T-helper 1 cell treated with Interleukin-12 subunit alpha and Interleukin-12 subunit beta and Interleukin-4 antibody, amounts not matched to agents 30 μg/mL and 1 μg/mL, for 36 hours (primary cell): ENCODE data around the gene TRIM51.
"Not testable (repeated sequence)": the region's sequence is repeated elsewhere in the genome, so short reads cannot be mapped to it uniquely, and the experiment has no call there.

Source experiments
- H3K27ac Mint-ChIP-seq: one replicate; pipeline ENCODE4 v1.8.0; 2021; ENCODE audit warnings: mild to moderate bottlenecking, mixed read lengths
- H3K27me3 Mint-ChIP-seq: one replicate; pipeline ENCODE4 v1.8.0; 2021; ENCODE audit warnings: low read depth, mixed read lengths
- H3K36me3 Mint-ChIP-seq: one replicate; pipeline ENCODE4 v1.8.0; 2021; ENCODE audit warnings: low read depth, mixed read lengths
- H3K4me1 Mint-ChIP-seq: one replicate; pipeline ENCODE4 v1.8.0; 2021; ENCODE audit warnings: low read depth, mixed read lengths
- H3K4me3 Mint-ChIP-seq: one replicate; pipeline ENCODE4 v1.8.0; 2021; ENCODE audit warnings: mild to moderate bottlenecking, moderate library complexity, mixed read lengths
- H3K9me3 Mint-ChIP-seq: one replicate; pipeline ENCODE4 v1.8.0; 2021; ENCODE audit warnings: mixed read lengths

Gene TRIM51

GRCh38 chr11:55882997-55883396 is at the start of gene TRIM51:
Gene TRIM51, plus strand, starts transcription at chr11:55883297. Its CDS starts 2,132 bp downstream, at chr11:55885429.
- H3K27ac Mint-ChIP-seq, H3K4me1 Mint-ChIP-seq, H3K36me3 Mint-ChIP-seq, H3K27me3 Mint-ChIP-seq, H3K4me3 Mint-ChIP-seq: not testable (repeated sequence)
- H3K9me3 Mint-ChIP-seq = peaks cover 22% of the 10 kb centered on the region

- no peaks in the 10 kb centered on the region for H3K4me1 Mint-ChIP-seq
- H3K27me3 Mint-ChIP-seq = no peaks in the 10 kb centered on the region
- H3K36me3 Mint-ChIP-seq = no peaks in the 10 kb centered on the region
- no peak within 1 kb of the TSS for H3K27ac Mint-ChIP-seq
- H3K4me3 Mint-ChIP-seq = no peak within 1 kb of the TSS
- peaks cover 15% of the 10 kb centered on the region for H3K9me3 Mint-ChIP-seq
Measured at GRCh38 chr11:55838452-55838851, 44.6 kb upstream of the TRIM51 start, which contains the start of gene OR5D16. Gene OR5D16, plus strand, starts transcription at chr11:55838752. Its CDS starts 0 bp downstream, at chr11:55838752.

- no peaks in the 10 kb centered on the region for H3K4me1 Mint-ChIP-seq
- H3K27me3 Mint-ChIP-seq = no peaks in the 10 kb centered on the region
- no peak overlapping the region for H3K4me3 Mint-ChIP-seq
- no peak overlapping the region for H3K27ac Mint-ChIP-seq
- H3K36me3 Mint-ChIP-seq = no peaks in the 10 kb centered on the region
- H3K9me3 Mint-ChIP-seq = peaks cover 21% of the 10 kb centered on the region
Measured at GRCh38 chr11:55847453-55847852, 35.6 kb upstream of the TRIM51 start.

GRCh38 chr11:55849037-55849436 is 34.1 kb upstream of the TRIM51 start:
- H3K4me3 Mint-ChIP-seq = no peak overlapping the region
- H3K27ac Mint-ChIP-seq = no peak overlapping the region
- H3K36me3 Mint-ChIP-seq = no peaks in the 10 kb centered on the region
- H3K4me1 Mint-ChIP-seq = no peaks in the 10 kb centered on the region
- H3K9me3 Mint-ChIP-seq = peaks cover 21% of the 10 kb centered on the region
- H3K27me3 Mint-ChIP-seq = no peaks in the 10 kb centered on the region

GRCh38 chr11:55852141-55852540 is 31.0 kb upstream of the TRIM51 start:
- Mint-ChIP-seq H3K4me1 (no peaks in the 10 kb centered on the region), H3K27ac (no peak overlapping the region), H3K27me3 (no peaks in the 10 kb centered on the region), H3K9me3 (peaks cover 8% of the 10 kb centered on the region), H3K36me3 (no peaks in the 10 kb centered on the region), H3K4me3 (no peak overlapping the region)

GRCh38 chr11:55854704-55855103 is 28.4 kb upstream of the TRIM51 start:
- Mint-ChIP-seq H3K36me3 (no peaks in the 10 kb centered on the region), H3K27ac (no peak overlapping the region), H3K27me3 (no peaks in the 10 kb centered on the region), H3K4me1 (no peaks in the 10 kb centered on the region), H3K9me3 (peaks cover 14% of the 10 kb centered on the region), H3K4me3 (no peak overlapping the region)

- not testable (repeated sequence) for H3K4me3 Mint-ChIP-seq, H3K27me3 Mint-ChIP-seq, H3K27ac Mint-ChIP-seq, H3K4me1 Mint-ChIP-seq, H3K36me3 Mint-ChIP-seq
- H3K9me3 Mint-ChIP-seq = peaks cover 19% of the 10 kb centered on the region
Measured at GRCh38 chr11:55867354-55867753, 15.7 kb upstream of the TRIM51 start.

GRCh38 chr11:55872731-55873130 is 10.4 kb upstream of the TRIM51 start:
- not testable (repeated sequence) for H3K27ac Mint-ChIP-seq, H3K27me3 Mint-ChIP-seq, H3K36me3 Mint-ChIP-seq, H3K4me3 Mint-ChIP-seq, H3K4me1 Mint-ChIP-seq
- H3K9me3 Mint-ChIP-seq = peaks cover 18% of the 10 kb centered on the region

- H3K4me3 Mint-ChIP-seq, H3K36me3 Mint-ChIP-seq, H3K27me3 Mint-ChIP-seq, H3K27ac Mint-ChIP-seq, H3K4me1 Mint-ChIP-seq: not testable (repeated sequence)
- H3K9me3 Mint-ChIP-seq = peaks cover 21% of the 10 kb centered on the region
Measured at GRCh38 chr11:55873146-55873545, 10.0 kb upstream of the TRIM51 start.

- not testable (repeated sequence) for H3K4me1 Mint-ChIP-seq, H3K27ac Mint-ChIP-seq, H3K4me3 Mint-ChIP-seq, H3K27me3 Mint-ChIP-seq, H3K36me3 Mint-ChIP-seq
- peaks cover 17% of the 10 kb centered on the region for H3K9me3 Mint-ChIP-seq
Measured at GRCh38 chr11:55884995-55885394, 1.9 kb downstream of the TRIM51 start.

- not testable (repeated sequence) for H3K36me3 Mint-ChIP-seq, H3K27ac Mint-ChIP-seq, H3K4me3 Mint-ChIP-seq, H3K27me3 Mint-ChIP-seq, H3K4me1 Mint-ChIP-seq
- H3K9me3 Mint-ChIP-seq = peaks cover 17% of the 10 kb centered on the region
Measured at GRCh38 chr11:55885481-55885880, 2.4 kb downstream of the TRIM51 start.

GRCh38 chr11:55895216-55895615 is 12.1 kb downstream of the TRIM51 start:
- no peaks in the 10 kb centered on the region for H3K36me3 Mint-ChIP-seq
- H3K4me3 Mint-ChIP-seq = no peak overlapping the region
- H3K27me3 Mint-ChIP-seq = no peaks in the 10 kb centered on the region
- no peaks in the 10 kb centered on the region for H3K4me1 Mint-ChIP-seq
- peaks cover 33% of the 10 kb centered on the region for H3K9me3 Mint-ChIP-seq
- no peak overlapping the region for H3K27ac Mint-ChIP-seq

GRCh38 chr11:55902308-55902707 is 19.2 kb downstream of the TRIM51 start:
- Mint-ChIP-seq H3K27me3 (no peaks in the 10 kb centered on the region), H3K4me3 (no peak overlapping the region), H3K9me3 (peaks cover 20% of the 10 kb centered on the region), H3K27ac (no peak overlapping the region), H3K4me1 (no peaks in the 10 kb centered on the region), H3K36me3 (no peaks in the 10 kb centered on the region)

- H3K9me3 Mint-ChIP-seq = peaks cover 12% of the 10 kb centered on the region
- no peaks in the 10 kb centered on the region for H3K36me3 Mint-ChIP-seq
- H3K4me1 Mint-ChIP-seq = no peaks in the 10 kb centered on the region
- no peaks in the 10 kb centered on the region for H3K27me3 Mint-ChIP-seq
- no peak within 1 kb of the TSS for H3K4me3 Mint-ChIP-seq
- no peak within 1 kb of the TSS for H3K27ac Mint-ChIP-seq
Measured at GRCh38 chr11:55914482-55914881, 31.4 kb downstream of the TRIM51 start, which contains the start of gene OR5W2. Gene OR5W2, minus strand, starts transcription at chr11:55914582. Its CDS starts 0 bp downstream, at chr11:55914582.

- Mint-ChIP-seq H3K27ac (no peak overlapping the region), H3K36me3 (no peaks in the 10 kb centered on the region), H3K4me3 (no peak overlapping the region), H3K4me1 (no peaks in the 10 kb centered on the region), H3K9me3 (peaks cover 16% of the 10 kb centered on the region), H3K27me3 (no peaks in the 10 kb centered on the region)
Measured at GRCh38 chr11:55920537-55920936, 37.4 kb downstream of the TRIM51 start.

GRCh38 chr11:55936300-55936699 is 53.2 kb downstream of the TRIM51 start, which contains the start of gene OR5I1:
Gene OR5I1, minus strand, starts transcription at chr11:55936400. Its CDS starts 0 bp downstream, at chr11:55936400.
- Mint-ChIP-seq H3K4me1 (no peaks in the 10 kb centered on the region), H3K27me3 (no peaks in the 10 kb centered on the region), H3K4me3 (no peak within 1 kb of the TSS), H3K9me3 (peaks cover 8% of the 10 kb centered on the region), H3K27ac (no peak within 1 kb of the TSS), H3K36me3 (no peaks in the 10 kb centered on the region)
